Retina (tissue), 1 donor: Measurements from ENCODE around the gene BCO1.

Experiments used
- DNase-seq: peaks from one replicate; pipeline ENCODE4 v3.0.0-alpha.2; 2016

Gene BCO1

DNA sequence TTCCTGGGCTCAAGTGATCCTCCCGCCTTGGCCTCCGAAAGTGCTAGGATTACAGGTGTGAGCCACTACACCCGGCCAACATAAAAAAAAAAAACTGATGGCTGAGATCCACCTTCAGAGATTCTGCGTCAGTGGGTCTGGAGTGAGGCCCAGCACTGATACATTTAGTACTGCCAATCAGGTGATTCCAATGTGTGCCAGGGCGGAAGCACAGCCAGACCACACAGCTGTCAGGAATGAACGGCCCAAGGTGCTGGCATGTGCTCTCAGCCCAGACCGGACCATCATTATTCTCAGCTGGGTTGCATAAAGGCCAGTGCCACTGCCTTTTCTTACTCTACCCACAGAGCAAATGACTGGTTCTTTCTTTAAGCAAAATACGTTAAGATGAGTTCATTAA is 1.2 kb upstream of the BCO1 start:
- no peak for DNase-seq

DNA sequence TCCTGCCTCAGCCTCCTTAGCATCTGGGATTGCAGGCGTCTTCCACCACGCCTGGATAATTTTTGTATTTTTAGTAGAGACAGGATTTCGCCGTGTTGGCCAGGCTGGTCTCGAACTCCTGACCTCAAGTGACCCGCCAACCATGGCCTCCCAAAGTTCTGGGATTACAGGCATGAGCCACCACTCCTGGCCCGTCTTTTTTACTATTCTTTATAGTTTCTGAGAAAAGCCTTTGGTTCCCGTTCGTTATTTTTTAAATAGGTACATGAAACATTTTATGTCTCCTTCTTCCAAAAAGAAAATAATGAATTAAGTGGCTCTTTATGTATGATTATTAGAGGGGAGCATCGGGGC is 570 bp upstream of the BCO1 start:
- DNase-seq = peak; percentile 3

DNA sequence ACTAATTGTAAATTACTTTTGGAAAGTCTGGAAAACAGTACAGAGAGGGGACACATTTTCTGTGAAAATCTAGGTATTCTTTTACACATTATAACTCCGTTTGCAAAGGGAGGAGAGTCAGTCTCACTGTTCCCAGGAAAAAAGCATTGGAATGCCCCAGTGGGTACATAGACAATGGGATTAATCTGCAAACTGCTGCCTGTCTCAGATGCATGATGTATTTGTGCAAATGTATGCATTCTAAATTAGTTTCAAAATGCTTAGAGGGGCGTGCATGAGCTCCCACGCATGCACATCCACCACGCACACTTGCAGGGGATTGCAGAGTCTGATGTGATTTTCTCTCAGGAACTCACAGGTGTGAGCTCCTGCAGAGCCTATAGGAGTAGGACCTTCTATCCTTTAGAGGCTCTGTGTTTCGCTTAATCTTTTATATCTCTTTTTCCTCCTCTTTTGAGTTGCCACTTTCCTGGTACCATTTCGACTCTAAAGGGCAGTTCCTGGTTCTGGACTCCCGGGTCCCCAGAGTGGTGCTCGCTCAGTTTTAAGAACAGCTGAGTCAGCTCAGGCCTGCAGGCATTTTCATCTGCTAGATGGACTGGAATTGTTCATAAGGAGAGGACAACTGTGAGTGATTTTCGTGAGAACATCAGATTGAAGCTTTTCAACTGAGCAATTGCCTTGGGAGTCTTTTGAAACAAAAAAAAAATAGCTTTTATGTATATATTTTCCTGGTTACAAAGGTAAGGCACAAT is 1.1 kb downstream of the BCO1 start:
- DNase-seq = peak; percentile 18

DNA sequence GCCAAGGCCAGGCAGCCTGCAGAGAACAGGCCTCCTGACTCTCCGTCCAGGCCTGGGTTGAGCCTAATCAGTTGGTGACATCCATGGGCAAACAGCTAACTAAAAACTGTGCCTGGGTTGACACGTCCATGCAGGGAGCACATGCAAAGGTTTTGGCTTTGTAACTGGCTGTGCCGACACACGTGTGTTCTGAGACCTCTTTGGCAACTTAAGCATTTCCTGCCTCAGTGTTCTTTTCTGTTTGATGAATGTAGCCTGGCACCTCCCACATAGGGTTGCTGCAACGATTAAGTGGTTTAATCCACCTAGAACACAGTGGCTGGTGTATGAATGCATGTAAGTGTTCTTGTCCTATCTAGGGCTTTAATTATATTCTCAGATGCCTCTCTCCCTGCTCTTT is 3.2 kb downstream of the BCO1 start:
- DNase-seq = no peak

DNA sequence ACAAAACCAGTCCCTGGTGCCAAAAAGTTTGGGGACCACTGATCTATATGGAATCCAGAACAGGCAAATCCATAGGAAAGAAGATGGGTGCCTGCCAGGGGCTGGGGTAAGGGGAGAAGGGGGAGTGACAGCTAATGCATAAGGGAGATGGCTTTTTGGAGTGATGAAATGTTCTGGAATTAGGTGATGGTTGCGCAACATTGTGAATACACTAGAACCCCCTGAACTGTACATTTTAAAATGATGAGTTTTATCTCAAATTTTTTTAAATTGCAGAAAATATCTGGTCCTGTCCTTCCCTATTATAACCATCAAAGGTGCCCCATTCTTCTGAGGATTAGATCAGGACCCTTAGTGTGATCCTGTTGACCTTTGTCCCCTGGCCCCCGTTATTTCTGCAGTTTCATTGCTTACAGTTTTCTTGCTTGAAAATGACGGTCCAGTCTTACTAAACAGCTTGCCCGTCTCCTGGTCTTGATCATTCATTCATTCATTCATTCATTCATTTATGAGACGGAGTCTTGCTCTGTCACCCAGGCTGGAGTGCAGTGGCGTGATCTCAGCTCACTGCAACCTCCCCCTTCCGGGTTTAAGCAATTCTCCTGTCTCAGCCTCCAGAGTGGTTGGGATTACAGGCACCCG is 4.6 kb downstream of the BCO1 start:
- DNase-seq = no peak

DNA sequence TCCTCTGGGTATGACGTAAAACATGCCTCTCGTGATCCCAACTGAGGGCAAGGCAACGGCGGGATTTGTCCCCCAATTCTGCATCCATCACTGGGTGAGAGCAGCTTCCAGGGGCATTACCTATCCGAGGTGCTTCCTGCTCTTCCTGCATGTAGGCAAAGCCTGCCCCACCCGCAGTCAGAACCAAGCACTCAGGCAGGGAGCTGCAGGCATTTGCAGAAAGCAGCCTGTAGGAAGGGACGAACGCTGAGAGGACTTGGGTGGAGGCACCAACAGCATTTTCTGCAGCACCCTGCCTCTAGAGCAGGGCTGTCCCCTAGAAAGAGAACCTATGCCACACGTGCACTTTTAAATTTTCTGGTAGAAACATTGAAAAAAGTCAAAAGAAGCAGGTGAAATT is 5.5 kb downstream of the BCO1 start:
- DNase-seq = no peak

DNA sequence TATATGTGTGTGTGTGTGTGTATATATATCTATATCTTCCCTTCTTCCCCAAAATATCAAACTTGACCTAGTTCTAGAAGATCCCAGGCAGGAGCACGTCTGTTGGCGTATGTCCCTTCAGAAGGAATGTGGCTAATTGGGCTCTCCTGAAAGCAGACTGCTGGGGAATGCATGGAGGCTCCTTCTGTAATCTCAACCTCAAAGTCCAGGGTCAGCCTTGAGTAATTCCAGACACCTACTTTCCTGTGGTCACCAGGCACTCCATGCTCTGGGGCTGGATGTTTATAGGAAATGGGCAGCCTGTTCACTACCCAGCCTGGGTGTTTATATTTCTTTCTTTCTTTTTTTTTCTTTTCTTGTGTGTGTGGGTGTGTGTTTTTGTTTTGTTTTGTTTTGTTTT is 13.4 kb downstream of the BCO1 start:
- no peak for DNase-seq

DNA sequence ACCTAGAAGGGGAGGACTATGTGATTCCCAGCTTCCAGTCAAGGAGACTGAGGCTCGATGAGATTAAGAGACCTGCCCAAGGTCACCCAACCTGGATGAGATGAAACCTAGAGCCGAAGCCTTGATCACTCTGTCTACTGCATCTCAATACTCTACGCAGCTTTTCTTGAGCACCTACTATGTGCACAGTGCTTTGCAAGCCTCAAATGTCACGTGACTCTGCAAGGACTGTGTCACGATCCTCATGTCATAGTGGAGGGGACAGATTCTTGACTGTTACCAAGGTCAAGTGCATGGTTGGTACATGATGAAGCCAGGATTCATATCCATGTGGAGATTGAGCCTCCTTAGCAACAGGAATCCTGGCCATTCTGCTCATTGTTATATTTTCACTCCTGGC is 14.7 kb downstream of the BCO1 start:
- no peak for DNase-seq

DNA sequence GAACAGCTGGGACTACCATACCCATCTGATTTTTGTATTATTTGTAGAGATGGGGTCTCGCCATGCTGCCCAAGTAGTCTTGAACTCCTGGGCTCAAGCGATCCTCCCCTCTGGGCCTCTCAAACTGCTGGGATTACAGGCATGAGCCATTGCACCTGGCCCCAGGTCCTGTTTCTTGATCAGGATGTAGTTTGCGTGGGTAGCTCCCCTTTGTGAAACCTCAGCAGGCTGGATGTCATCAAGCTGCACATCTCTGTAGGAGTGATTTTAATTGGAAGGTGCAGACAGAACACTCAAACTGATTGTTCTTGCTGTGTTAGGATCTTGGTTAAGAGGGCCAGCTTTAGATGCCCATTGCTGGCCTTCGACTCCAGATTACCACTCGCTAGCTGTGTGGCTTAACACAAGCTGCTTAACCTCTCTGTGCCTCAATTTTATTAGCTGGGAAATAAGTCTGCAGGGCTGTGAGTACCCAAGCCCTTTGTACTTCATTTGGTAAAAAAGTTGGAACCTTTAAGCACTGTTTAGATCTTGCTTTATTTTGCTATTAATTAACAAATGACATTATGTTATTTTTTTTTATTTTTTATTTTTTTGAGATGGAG is 16.5 kb downstream of the BCO1 start:
- no peak for DNase-seq

DNA sequence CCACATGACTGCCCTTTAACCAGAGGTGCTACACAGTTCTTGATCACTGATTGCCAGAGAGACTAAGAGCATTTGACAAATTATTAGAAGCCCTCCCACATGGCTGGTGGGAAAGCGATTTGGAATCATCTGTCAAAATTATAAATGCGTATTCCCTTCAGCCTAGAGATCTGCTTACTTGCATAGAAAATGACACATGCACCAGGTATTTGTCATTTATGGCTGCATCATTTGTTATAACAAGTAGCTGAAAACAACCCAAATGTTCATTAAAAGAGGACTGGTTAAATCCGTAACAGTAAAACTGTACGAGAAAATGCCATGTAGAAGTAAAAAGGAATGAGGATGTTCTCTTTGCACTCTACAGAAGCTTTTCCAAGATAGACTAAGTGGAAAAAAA is 21.4 kb downstream of the BCO1 start:
- DNase-seq = no peak

DNA sequence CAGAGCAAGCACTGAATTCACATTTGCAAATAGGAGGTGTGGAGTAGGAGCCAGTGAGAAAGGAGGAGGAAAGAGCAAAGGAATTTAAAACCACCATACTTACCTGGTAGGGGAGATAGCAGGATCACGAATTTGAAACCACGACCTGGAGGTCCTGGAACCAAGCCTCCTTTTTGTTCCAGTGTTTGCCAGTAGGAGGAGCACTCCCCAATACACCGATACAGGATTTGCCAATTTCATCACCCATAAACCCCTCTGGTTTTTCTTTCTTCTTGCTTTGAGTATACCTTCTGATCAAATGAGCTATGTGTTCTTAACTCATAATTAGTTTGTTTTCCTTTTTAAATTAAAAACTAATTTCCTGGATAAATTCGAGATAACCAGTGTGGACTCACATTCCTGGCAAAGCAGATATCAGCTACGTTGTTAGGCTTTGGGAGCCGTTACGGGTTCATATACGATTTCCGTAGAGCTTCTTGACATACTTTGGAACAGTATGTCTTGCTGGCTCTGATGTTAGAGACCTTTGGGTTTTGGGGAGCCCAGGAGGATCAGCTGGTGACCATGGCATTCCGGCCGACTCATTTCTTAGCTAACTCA is 22.7 kb downstream of the BCO1 start:
- no peak for DNase-seq

DNA sequence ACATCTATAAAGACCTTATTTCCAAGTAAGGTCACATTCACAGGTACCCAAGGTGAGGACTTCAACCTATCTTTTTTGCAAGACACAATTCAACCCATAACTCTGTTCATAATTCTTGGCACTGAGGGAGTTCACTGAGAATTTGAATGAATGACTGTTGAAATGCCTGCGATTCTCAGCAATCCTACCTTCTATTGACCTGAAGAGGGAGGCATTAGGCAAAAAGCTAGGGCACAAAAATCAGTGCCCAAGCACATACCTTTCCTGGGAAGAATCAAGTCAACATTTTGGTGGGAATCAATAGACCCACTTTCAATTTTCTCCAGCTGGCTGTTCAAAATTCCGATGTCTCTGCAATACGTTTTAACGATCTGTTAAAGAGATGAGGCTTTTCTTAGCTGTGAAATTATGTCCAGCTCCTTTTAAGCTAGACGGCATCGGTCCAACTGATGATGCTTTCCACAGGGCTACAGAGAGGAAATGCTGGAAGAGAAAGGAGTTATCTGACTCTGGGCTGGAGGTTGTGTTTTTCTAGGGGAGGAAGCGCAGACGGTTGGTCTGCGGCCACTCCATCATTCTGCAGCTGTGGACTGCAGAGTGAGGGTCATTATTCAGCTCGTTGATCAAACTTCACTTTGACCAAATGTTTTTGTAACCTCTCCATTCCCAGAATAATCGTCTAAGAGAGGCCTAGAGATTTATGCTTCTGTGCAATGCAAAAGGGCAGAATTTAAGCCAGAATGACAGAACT is 25.2 kb downstream of the BCO1 start:
- DNase-seq = no peak

DNA sequence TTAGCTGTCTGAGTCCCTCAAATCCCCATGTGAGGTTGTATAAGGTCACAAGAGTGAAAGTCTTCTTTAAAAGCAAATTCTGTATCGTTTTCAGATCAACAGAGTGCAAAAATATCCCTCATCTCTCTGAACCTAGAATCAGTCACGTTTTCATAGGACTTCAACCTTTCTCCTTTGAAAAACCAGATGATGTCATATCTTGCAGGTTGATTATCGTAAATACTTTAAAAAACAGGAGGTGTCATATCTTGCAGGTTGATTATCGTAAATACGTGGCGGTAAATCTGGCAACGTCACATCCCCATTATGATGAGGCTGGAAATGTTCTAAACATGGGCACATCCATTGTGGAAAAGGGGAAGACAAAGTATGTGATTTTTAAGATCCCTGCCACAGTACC is 25.9 kb downstream of the BCO1 start:
- DNase-seq = no peak

DNA sequence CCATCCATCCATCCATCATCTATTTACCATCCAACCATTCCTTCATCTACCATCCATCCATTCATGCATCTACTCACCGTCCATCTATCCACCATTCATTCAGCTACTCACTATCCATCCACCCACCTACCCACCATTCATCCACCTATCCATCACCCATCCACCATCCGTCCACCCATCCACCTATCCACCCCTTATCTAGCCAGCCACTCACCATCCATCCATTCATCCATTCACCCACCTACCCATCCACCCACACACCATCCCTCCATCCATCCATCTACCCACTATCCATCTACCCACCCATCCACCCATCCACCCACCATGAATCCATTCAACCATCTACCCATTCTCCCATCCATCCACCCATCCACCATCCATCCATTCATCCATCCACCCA is 26.6 kb downstream of the BCO1 start:
- no peak for DNase-seq

DNA sequence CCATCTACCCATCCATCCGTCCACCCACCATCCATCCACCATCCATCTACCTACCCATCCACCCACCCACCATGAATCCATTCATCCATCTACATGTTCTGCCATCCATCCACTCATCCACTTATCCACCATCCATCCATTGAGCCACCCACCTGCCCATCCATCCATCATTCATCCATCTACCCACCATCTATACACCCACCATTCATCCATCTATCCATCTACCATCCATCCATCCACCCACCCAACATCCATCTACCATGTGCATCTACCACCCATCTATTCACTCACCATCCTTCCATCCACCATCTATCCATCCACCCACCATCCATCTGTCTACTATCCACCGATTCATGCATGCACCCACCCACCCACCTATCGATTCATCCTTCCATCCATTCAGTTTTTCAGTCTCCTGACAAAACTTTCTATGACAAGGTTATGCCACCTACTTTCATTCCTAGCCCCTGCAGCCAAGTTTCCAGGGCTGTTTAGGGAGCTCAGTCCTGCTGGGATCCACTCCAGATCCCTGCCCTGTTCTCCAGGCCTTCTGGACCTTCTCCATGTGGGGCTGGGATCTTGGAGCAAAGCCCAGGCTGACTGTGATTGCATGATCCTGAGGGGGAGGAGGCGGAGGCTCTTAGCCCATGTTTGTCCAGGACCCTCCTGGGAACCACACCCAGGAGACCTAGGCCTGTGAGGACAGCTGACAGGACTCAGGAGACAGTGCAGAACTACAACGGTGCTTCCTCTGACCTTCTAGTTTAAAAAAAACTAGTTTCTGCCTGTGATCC is 27.4 kb downstream of the BCO1 start:
- no peak for DNase-seq

DNA sequence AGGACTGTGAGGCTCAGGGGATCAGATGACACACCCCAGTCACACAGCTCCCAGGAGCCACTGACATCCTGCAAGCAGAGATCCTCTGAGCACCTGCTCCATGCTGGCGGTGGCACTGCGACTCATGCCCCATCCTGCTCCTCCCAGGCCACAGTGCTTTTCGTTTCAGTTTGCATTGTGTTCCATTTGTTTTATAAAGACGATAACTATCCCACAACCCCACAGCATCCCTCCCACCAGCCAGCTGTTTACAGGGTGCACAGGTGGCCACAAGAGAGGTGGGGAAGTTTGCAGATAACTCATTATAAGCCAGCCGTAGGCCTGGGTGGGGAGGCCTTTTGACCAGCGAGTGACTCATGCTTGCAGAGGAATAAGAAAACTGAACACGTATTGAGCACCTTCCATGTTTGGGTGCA is 28.2 kb downstream of the BCO1 start:
- no peak for DNase-seq

DNA sequence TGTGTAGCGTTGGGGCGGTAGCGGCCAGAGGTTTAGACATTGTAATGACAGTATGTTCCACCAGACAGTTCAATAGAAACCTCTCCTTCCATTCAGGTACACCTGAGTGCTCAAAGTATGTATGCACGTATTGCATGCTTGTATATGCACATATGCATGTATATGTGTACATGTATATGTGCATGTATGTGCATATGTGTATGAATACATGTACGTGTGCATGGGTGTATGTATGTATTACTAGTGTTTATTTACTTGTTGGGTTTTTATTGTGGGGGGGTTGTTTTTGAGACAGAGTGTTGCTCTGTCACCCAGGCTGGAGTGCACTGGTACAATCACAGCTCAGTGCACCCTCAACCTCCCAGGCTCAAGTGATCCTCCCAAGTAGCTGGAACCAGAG is 30.0 kb downstream of the BCO1 start:
- DNase-seq = no peak

DNA sequence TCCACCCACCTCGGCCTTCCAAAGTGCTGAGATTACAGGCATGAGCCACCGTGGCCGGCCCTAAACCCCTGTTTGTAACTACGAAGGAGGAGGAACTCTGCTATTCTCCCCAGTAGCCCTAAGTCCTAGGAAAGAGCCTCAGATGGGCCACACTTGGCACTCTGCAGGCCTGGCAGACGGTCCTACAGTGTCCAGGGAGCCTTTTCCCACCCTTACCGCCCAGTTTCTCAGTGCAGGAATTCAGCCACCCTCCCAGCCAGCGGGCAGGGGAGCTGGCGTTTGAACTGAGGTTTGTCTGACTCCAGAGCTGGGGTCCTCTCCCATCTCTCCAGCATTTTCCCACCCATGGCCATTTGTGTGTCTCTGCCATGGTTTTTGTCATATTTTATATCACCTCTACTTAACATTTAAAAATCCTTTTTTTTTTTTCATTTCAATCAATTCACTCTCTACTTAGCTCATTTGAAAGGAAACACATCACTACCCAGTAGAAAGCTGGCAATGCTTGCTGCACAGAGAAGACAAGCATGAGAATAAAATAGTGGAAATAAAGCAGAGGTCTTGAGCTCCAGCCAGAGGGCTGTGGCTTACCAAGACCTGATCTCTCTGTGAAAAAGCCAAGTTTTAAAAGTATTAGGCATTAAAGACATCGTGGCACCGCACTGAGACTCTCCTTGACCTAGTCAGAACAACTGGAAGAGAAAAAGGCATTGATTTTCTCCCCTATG is 34.9 kb downstream of the BCO1 start:
- no peak for DNase-seq

DNA sequence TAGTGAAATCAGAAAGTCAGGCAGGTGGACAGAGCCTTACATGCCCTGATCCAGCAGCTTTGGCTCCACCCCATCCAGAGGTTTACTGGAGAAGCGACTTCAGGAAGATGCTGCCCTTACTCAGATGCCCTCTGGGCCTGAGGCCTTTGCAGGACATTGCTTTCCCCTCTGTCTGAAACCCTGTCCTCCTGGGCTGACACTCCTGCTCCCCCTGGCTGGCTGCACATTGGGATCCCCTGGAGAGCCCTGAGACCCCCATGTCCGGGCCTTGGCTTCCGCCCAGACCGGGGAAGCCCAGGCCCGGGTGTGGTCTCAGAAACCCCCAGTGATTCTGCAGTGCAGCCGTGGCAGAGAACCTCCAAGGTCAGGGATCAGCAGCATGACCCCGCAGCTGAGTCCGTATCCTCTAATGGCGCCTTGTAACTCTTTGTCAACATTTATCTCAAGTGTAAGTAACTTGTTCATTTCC is 36.6 kb downstream of the BCO1 start:
- DNase-seq = no peak

DNA sequence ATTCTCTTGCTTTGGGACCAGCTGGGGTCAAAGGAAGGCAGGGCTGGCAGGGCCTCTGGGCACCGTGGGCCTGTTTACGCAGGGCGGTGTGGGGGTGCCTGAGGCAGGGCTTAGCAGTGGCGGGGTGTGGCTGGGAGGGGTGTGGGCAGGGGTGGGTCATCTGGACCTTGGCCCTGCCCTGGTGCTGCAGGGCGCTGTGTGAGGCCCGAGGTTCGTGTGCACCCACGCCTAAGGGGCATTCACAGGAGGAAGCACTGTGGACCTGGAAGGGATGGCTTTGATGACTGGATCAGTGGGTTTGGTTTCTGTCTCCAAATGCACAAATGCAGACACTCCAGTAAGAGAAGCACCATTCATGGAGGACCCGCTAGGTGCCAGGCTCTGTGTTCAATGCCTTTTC is 37.3 kb downstream of the BCO1 start:
- DNase-seq = no peak

DNA sequence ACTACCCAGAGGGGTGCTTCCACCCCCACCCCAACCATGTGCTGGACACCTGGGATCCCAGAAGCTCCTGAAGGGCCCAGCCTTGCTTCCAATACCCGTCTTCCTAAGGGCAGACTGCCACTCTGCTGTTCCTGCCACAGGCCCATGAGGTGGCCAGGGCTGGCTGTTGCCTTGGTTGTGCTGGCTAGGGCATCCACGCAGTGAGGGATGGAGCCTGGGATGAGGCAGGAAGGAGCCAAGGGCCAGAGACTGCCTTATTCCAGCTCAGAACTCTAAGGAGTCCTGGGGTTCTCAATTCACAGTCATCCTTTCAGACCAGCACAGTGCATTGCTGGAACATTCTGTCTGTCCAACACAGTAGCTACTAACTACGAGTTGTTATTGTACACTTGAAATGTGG is 37.8 kb downstream of the BCO1 start:
- DNase-seq = no peak
